NCI-H2107 (cell line): Measurements from ENCODE around the gene PRPH.
"Not testable (repeated sequence)": the region's sequence is repeated elsewhere in the genome, so short reads cannot be mapped to it uniquely, and the experiment has no call there.

ENCODE experiments used
- DNase-seq: peaks from one replicate; lab custom pipeline; 2025; lab: John Stamatoyannopoulos, UW

PRPH gene

GRCh38 chr12:49295082-49295936 is at the start of gene PRPH:
Gene PRPH, plus strand, starts transcription at chr12:49295147. Its CDS starts 54 bp downstream, at chr12:49295201.
- DNase-seq, result no peak

- no peak for DNase-seq
Observed at GRCh38 chr12:49251357-49251756, 43.6 kb upstream of the PRPH start.

- DNase-seq, result no peak
Observed at GRCh38 chr12:49253033-49253623, 41.8 kb upstream of the PRPH start.

DNA sequence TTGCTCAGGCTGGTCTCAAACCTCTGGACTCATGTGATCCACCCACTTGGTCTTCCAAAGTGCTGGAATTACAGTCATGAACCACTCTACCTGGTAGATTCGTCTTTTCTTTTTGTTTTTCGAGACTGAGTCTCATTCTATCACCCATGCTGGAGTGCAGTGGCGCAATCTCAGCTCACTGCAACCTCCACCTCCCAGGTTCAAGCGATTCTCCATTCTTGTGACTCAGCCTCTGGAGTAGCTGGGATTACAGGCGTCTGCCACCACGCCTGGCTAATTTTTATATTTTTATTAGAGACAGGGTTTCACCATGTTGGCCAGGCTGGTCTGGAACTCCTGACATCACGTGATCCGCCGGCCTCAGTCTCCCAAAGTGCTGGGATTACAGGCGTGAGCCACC is 39.5 kb upstream of the PRPH start:
- not testable (repeated sequence) for DNase-seq

DNA sequence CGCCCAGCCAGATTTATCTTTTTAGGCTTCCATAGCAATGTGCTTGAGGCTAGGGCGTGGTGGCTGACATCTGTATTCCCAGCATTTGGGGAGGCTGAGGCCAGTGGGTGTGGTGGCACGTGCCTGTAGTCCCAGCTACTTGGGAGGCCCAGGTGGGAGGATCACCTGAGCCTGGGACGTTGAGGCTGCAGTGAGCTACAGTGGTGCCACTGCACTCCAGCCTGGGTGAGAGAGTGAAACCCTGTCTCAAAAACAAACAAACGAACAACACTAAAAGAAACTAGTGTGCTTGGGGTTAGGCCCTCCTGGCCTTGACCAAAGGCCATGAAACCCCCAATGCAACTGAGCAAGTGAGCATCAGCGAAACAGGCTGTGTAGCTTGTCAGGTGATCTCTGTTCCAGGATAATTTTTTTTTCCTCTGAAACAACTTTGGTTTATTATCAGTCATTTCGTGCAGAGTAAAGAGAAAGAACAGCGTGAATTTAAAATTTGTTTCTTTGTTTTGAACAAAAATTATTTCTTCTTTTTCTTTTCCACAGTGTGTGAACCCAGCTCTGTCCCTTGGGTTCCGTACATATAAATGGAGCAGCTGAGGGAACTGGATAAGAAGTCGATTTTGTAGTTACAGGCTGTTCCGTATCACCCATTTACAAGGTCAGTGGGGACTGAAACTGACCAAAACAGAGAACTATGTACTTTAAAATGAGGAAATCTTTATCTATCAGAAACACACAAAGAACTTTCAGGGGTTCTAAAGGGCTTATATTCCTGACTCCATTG is 38.9 kb upstream of the PRPH start:
- no peak for DNase-seq

DNA sequence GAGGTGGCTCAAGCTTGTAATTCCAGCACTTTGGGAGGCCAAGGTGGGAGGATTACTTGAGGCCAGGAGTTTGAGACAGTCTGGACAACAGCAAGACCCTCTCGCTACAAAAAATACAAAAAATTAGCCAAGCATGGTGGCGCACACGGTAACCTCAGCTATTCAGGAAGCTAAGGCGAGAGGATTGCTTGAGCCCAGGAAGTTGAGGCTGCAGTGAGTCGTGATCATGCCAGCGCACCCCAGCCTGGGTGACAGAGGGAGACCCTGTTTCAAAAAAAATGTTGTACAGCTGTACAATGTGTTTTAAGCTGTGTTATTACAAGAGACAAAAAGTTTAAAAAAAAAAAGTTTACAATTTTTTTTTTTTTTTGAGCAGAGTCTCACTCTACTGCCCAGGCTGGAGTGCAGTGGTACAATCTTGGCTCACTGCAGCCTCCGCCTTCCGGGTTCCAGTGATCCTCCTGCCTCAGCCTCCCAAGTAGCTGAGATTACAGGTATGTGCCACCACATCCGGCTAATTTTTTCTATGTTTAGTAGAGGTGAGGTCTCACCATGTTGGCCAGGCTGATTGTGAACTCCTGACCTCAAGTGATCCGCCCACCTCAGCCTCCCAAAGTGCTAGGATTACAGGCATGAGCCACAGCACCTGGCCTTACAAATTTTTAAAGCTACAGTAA is 37.3 kb upstream of the PRPH start:
- not testable (repeated sequence) for DNase-seq

DNA sequence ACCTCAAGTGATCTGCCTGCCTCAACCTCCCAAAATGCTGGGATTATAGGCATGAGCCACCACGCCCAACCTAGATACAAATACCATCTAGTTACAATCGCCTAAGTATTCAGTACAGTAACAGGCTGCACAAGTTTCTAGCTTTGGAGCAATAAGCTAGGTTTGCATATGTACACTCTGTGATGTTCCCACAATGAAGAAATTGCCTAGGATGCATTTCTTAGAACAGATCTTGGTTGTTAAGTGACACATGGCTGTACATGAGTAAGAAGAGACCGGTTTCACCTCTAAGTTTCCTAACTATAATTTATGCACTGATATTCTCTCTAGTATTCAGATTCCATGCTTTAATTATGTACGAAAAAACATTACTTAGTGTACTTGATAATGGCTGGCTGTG is 35.5 kb upstream of the PRPH start:
- no peak for DNase-seq

DNA sequence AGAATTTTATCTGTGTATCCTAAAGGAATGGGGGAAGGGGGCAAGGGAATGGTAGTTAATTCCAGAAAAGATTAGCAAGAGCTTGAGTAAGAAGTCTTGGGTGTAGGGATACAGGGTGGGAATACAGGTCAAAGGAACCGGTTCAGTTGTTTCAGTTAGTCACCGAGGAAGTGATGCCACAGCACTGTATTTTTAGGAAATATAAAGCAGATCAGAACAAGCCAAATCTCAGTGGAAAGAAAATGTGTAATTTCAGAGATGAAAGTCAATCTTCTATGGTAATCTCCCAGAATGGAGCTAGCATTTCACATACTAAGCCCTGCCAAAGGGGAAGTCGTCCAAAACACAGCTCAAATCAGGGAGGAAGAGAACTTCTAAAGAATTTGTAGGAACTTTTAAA is 34.8 kb upstream of the PRPH start:
- no peak for DNase-seq

DNA sequence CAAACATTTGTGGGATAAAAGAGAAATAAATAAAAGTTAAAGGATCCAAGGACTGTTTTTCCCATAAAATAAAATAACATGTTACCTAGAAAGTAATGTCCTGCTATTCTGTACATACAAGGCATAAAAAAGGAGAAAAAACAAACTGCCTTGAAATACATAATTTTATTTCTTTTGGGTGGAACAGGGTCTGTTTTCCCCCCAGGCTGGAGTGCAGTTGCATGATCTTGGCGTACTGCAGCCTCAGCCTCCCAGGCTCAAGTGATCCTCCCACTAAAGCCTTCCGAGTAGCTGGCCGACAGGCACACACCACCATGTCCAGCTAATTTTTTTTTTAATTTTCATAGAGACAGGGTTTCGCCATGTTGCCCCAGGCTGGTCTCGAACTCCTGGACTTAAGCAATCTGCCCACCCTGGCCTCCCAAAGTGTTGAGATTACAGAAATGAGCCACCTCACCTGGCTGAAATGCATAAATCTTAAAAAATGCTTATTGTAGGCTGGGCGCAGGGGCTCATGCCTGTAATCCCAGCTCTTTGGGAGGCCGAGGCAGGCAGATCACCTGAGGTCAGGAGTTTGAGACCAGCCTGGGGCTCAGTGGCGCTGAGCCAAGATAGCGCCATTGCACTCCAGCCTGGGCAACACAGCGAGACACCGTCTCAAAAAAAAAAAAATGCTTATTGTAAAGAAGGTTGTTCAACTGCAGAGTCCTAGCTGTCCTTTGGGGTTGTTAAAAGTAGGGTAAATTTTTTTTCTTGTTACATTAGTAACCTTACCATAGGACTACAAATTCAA is 34.2 kb upstream of the PRPH start:
- no peak for DNase-seq

- DNase-seq, result no peak
Observed at GRCh38 chr12:49261721-49262120, 33.2 kb upstream of the PRPH start.

DNA sequence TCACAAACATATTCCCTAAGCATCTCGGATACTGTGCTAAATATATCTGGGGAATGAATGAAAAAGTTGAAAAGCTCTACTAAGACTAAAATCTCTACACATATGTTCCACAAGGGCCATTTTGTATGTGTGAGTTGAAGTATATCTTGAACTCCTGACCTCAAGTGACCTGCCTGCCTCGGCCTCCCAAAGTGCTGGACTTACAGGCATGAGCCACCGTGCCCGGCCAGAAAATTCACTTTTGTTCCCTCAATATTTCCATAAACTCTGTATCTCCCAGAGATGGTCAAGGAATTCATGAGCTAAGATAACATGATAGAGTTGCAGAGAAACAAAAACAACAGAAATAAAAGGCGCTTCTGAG is 31.6 kb upstream of the PRPH start:
- DNase-seq, result no peak

GRCh38 chr12:49264466-49264872 is 30.5 kb upstream of the PRPH start:
- DNase-seq, result no peak

- peak; percentile 94 for DNase-seq
Observed at GRCh38 chr12:49264873-49265792, 29.8 kb upstream of the PRPH start, which contains the start of gene TUBA1C. Gene TUBA1C, plus strand, starts transcription at chr12:49265082. Its CDS starts 100 bp downstream, at chr12:49265182.

DNA sequence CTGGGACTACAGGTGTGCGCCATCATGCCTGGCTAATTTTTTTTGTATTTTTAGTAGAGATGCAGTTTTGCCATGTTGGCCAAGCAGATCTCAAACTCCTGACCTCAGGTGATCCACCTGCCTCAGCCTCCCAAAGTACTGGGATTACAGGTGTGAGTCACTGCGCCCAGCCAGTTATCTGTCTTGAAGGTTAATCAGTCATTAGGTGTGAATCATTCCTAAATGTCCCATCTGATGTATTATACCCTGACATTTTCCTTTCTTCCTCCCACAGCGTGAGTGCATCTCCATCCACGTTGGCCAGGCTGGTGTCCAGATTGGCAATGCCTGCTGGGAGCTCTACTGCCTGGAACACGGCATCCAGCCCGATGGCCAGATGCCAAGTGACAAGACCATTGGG is 25.8 kb upstream of the PRPH start:
- DNase-seq, result not testable (repeated sequence)

DNA sequence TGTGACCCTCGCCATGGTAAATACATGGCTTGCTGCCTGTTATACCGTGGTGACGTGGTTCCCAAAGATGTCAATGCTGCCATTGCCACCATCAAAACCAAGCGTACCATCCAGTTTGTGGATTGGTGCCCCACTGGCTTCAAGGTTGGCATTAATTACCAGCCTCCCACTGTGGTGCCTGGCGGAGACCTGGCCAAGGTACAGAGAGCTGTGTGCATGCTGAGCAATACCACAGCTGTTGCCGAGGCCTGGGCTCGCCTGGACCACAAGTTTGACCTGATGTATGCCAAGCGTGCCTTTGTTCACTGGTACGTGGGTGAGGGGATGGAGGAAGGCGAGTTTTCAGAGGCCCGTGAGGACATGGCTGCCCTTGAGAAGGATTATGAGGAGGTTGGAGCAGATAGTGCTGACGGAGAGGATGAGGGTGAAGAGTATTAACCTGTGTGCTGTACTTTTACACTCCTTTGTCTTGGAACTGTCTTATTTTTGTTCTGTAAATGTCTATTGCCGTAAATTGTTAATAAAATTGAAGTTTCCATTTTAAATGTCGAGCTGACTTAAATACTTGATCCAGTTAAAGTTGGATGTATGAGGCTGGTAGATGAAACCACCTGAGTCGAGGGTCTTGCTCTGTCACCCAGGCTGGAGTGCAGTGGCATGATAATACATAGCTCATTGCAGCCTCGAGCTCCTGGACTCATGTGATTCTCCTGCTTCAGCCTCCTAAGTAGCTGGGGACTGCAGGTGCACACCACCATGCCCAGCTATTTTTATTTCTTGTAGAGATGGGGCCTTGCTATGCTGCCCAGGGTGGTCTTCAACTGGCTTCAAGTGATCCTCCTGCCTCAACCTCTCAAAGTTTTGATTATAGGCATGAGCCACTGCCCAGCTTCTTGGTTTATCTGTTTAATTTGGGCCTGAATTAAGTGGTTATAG is 21.9 kb upstream of the PRPH start:
- no peak for DNase-seq

- no peak for DNase-seq
Observed at GRCh38 chr12:49273726-49274395, 21.1 kb upstream of the PRPH start.

GRCh38 chr12:49274396-49275069 is 20.4 kb upstream of the PRPH start:
- no peak for DNase-seq
